ENCODE results near the gene LTB. TPM values are rescaled to one million over a fixed set of nuclear protein-coding genes. Genes with fewer than 3 reads are reported as not detected.
A peak's percentile ranks its signal among the peaks of the same experiment; 100 is the strongest.

Gene LTB
- total and polyA plus RNA-seq, 2 of the 13 experiments (the other 11 are each of a cell fraction or from before 2014, with no cell fraction given) = 0.09 to 0.22 TPM

DNA sequence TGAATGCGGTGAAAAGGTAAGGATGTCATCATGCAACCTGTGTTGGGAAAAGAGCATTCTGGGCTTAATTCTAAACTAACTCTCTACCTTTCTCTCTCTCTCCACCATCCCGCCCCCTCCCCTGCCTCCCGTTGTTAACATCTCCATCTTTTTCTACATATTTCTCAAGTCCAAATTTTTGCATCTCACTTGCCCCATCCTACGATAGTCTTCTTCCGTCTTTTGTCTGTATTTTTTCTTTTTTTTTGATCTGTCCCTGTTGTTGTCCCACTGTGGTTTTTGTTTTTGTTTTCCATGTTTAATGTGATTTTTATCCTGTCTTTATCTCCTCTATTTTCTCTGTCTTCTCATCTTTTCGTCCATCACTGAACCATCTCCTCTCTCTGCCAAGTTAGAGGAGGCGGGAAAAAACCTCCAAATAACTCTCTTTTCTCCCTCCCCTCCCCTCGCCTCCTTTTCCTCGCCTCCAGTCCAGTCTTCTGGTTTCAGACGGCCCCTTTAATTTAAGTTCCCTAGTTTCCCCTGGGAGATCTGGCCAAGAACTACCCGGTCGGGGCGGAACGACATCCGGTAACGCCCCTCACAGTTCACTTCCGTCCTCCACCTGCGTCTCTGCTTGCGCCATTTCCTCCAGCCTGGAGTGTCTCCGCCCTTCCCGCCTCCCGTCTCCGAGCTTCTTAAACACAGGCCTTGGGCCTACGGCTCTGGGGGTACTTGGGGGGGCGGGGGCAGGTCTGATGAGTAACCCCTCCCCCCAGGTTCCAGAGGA, 35.1 kb downstream of the LTB start, which contains the start of gene NFKBIL1 (continued):
- TF ChIP-seq, protein P1, sequence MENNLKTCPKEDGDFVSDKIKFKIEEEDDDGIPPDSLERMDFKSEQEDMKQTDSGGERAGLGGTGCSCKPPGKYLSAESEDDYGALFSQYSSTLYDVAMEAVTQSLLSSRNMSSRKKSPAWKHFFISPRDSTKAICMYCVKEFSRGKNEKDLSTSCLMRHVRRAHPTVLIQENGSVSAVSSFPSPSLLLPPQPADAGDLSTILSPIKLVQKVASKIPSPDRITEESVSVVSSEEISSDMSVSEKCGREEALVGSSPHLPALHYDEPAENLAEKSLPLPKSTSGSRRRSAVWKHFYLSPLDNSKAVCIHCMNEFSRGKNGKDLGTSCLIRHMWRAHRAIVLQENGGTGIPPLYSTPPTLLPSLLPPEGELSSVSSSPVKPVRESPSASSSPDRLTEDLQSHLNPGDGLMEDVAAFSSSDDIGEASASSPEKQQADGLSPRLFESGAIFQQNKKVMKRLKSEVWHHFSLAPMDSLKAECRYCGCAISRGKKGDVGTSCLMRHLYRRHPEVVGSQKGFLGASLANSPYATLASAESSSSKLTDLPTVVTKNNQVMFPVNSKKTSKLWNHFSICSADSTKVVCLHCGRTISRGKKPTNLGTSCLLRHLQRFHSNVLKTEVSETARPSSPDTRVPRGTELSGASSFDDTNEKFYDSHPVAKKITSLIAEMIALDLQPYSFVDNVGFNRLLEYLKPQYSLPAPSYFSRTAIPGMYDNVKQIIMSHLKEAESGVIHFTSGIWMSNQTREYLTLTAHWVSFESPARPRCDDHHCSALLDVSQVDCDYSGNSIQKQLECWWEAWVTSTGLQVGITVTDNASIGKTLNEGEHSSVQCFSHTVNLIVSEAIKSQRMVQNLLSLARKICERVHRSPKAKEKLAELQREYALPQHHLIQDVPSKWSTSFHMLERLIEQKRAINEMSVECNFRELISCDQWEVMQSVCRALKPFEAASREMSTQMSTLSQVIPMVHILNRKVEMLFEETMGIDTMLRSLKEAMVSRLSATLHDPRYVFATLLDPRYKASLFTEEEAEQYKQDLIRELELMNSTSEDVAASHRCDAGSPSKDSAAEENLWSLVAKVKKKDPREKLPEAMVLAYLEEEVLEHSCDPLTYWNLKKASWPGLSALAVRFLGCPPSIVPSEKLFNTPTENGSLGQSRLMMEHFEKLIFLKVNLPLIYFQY (CRISPR knock-in tag; IDR thresholded peaks at IDR 0.05; ENCODE audit: borderline replicate concordance) = 0 out of 2 replicates have a peak, but pooled peaks have one; percentile 17
- TF ChIP-seq, protein P2, sequence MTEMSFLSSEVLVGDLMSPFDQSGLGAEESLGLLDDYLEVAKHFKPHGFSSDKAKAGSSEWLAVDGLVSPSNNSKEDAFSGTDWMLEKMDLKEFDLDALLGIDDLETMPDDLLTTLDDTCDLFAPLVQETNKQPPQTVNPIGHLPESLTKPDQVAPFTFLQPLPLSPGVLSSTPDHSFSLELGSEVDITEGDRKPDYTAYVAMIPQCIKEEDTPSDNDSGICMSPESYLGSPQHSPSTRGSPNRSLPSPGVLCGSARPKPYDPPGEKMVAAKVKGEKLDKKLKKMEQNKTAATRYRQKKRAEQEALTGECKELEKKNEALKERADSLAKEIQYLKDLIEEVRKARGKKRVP (CRISPR knock-in tag; IDR thresholded peaks at IDR 0.05) = peak in 1 of 2 experiments; percentile 80; a peak in 2 of 4 replicates
- peak; percentile 77 for TF ChIP-seq FOXA3 (CRISPR knock-in tag; IDR thresholded peaks at IDR 0.05)
- peak; percentile 86 for TF ChIP-seq SP5 (CRISPR knock-in tag; IDR thresholded peaks at IDR 0.05; ENCODE audit: borderline replicate concordance, low read depth)
- peak; percentile 88 for TF ChIP-seq PHF8 (CRISPR knock-in tag; IDR thresholded peaks at IDR 0.05)
- TF ChIP-seq IRX3 (CRISPR knock-in tag; IDR thresholded peaks at IDR 0.05; ENCODE audit: borderline replicate concordance, low read depth) = no peak
- TF ChIP-seq U2AF2 (IDR thresholded peaks at IDR 0.05; ENCODE audit: low read depth, low read length) = no peak
- peak; percentile 96 for TF ChIP-seq THAP11 (CRISPR knock-in tag; IDR thresholded peaks at IDR 0.05)
- TF ChIP-seq MAFK (conservative IDR thresholded peaks at IDR 0.05 in 1 of 2, IDR thresholded peaks at IDR 0.05 in 1 of 2; ENCODE audit: low read length in 2 of 2) = no peak
- TF ChIP-seq MXI1 (IDR thresholded peaks at IDR 0.05; ENCODE audit: borderline replicate concordance, low read depth, low read length) = peak; percentile 58; the same call in 1 of the 3 replicates
- TF ChIP-seq, protein P3, sequence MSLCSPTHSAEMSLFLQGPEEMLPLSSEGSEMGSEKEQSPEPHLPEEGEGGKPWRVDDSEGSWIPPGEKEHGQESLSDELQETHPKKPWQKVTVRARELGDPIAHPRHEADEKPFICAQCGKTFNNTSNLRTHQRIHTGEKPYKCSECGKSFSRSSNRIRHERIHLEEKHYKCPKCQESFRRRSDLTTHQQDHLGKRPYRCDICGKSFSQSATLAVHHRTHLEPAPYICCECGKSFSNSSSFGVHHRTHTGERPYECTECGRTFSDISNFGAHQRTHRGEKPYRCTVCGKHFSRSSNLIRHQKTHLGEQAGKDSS (CRISPR knock-in tag; IDR thresholded peaks at IDR 0.05; ENCODE audit: borderline replicate concordance, low read depth) = no peak; the same call in 1 of the 2 replicates
- no peak for TF ChIP-seq FOXJ3 (CRISPR knock-in tag; IDR thresholded peaks at IDR 0.05; ENCODE audit: borderline replicate concordance)
- TF ChIP-seq ZNF747 (CRISPR knock-in tag; IDR thresholded peaks at IDR 0.05; ENCODE audit: borderline replicate concordance) = peak; percentile 75; the same call in 1 of the 2 replicates
- TF ChIP-seq SKI (IDR thresholded peaks at IDR 0.05; ENCODE audit: partially characterized antibody) = no peak
- TF ChIP-seq HNRNPLL (IDR thresholded peaks at IDR 0.05; ENCODE audit: low read depth, low read length, poor library complexity, severe bottlenecking) = peak; percentile 84
- TF ChIP-seq, protein P4, sequence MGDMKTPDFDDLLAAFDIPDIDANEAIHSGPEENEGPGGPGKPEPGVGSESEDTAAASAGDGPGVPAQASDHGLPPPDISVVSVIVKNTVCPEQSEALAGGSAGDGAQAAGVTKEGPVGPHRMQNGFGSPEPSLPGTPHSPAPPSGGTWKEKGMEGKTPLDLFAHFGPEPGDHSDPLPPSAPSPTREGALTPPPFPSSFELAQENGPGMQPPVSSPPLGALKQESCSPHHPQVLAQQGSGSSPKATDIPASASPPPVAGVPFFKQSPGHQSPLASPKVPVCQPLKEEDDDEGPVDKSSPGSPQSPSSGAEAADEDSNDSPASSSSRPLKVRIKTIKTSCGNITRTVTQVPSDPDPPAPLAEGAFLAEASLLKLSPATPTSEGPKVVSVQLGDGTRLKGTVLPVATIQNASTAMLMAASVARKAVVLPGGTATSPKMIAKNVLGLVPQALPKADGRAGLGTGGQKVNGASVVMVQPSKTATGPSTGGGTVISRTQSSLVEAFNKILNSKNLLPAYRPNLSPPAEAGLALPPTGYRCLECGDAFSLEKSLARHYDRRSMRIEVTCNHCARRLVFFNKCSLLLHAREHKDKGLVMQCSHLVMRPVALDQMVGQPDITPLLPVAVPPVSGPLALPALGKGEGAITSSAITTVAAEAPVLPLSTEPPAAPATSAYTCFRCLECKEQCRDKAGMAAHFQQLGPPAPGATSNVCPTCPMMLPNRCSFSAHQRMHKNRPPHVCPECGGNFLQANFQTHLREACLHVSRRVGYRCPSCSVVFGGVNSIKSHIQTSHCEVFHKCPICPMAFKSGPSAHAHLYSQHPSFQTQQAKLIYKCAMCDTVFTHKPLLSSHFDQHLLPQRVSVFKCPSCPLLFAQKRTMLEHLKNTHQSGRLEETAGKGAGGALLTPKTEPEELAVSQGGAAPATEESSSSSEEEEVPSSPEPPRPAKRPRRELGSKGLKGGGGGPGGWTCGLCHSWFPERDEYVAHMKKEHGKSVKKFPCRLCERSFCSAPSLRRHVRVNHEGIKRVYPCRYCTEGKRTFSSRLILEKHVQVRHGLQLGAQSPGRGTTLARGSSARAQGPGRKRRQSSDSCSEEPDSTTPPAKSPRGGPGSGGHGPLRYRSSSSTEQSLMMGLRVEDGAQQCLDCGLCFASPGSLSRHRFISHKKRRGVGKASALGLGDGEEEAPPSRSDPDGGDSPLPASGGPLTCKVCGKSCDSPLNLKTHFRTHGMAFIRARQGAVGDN (CRISPR knock-in tag; IDR thresholded peaks at IDR 0.05) = peak; percentile 55
- TF ChIP-seq, protein P5, sequence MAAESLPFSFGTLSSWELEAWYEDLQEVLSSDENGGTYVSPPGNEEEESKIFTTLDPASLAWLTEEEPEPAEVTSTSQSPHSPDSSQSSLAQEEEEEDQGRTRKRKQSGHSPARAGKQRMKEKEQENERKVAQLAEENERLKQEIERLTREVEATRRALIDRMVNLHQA (CRISPR knock-in tag; IDR thresholded peaks at IDR 0.05) = no peak
- peak; percentile 98 for TF ChIP-seq GABPA (IDR thresholded peaks at IDR 0.05; ENCODE audit: low read depth, low read length)
- peak; percentile 100 for TF ChIP-seq GABPA (CRISPR knock-in tag; IDR thresholded peaks at IDR 0.05; ENCODE audit: low read depth)
